GOT3 (cell line): ENCODE measurements around the gene ZBTB32.

ENCODE experiments used
- DNase-seq: peaks from one replicate; lab custom pipeline; 2025; ENCODE audit warnings: mixed read lengths; lab: John Stamatoyannopoulos, UW

The ZBTB32 gene

DNA sequence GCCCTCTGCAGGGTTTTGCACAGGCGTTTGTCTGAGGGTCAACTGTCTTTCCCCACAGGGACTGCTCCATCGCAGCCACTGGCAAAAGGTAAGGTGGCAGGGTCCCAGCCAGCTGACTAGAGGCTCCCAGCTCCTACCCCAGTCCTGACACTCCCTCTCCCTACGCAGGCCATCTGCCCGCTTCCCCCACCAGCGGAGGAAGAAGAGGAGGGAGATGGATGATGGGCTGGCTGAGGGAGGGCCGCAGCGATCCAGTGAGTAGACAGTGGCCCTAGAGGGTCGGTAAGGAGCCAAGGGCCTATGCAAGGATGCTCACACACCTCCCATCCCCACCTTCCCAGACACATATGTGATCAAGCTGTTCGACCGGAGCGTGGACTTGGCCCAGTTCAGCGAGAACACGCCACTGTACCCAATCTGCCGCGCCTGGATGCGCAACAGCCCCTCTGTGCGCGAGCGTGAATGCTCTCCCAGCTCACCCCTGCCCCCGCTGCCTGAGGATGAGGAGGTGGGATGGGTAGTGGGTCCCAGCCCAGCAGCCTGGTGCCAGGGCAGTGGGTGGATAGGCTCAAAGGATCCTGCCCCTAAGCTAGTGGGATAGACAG is 48.5 kb downstream of the ZBTB32 start:
- DNase-seq: no peak

DNA sequence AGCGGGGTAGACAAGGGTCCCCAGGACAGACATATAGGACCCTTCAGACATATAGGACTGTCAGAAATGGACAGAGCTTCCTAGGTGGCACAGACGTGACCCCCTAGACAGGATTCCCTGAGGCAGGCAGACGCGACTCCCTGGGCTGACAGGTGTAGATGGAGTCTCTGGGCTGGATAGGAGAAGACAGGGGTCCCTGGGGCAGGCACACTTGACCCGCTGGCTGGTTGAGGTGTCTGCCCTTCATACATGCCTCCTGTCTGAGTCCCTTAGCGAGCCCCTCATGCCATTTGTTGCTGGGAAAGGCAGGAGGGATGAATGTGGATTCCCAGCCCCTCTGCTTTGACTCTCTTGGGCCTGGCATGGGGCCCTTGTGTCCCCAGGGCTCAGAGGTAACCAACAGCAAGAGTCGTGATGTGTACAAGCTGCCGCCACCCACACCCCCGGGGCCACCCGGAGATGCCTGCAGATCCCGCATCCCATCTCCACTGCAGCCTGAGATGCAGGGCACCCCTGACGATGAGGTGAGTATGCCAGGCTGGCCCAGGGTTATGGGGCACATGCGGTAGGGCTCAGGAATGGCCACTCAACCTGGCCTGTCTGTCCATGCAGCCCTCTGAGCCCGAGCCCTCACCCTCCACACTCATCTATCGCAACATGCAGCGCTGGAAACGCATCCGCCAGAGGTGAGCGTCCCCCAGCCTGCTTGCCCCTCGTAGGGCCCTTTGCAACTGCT is 49.4 kb downstream of the ZBTB32 start:
- DNase-seq: no peak

DNA sequence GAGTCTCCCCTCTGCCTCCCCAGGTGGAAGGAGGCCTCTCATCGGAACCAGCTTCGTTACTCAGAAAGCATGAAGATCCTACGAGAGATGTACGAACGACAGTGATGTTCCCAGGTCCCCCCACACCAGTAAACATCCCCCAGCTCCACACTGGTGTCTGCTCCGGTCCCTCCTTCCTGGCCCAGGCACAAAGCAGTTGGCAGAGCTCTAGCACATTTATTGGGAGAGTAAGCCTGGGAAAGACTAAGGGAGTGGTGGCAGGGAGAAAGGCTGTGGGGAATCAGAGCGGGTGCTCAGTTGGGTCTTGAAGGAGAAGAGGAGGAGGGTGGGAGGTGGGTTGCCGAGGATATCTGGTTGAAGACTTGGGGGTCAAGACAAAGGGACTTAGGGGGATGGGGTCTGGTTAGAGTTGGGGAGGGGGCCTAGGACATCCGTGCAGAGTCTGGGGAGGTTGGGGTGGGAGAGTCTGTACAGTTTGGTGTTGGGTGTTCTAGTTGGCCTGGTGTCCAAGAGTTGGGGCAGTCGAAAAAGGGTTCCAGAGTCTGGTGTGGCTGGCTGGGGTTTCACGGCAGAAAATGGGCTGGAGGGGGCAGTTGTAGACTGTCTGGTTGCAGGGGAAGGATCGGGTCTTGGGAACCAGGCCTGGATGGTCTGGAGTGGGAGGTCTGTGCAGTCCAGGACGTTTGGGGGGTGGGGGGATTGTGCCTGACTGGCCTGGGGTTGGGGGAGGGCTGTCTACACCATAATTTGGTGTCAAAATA is 50.2 kb downstream of the ZBTB32 start:
- no peak for DNase-seq

DNA sequence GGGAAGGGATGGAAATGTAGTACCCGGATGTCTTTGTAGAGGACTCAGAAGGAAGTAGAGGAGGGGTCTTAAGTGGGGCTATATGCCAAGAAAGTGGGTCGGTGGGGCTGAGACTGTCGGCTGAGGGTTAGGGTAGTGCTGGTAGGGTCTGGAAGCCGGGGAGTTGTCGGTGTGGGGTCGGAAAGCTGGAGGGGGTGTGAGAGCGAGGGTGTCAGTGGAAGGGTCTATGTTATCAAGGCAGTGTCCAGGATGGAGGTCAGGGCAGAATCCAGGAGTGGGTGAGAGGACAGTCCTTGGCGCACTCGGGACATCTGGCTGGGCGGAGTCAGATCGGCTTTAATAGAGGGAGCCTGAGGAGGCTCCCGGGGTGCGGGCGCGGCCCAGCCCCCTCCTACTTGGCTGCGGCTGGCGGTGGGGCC is 50.8 kb downstream of the ZBTB32 start:
- DNase-seq: no peak

DNA sequence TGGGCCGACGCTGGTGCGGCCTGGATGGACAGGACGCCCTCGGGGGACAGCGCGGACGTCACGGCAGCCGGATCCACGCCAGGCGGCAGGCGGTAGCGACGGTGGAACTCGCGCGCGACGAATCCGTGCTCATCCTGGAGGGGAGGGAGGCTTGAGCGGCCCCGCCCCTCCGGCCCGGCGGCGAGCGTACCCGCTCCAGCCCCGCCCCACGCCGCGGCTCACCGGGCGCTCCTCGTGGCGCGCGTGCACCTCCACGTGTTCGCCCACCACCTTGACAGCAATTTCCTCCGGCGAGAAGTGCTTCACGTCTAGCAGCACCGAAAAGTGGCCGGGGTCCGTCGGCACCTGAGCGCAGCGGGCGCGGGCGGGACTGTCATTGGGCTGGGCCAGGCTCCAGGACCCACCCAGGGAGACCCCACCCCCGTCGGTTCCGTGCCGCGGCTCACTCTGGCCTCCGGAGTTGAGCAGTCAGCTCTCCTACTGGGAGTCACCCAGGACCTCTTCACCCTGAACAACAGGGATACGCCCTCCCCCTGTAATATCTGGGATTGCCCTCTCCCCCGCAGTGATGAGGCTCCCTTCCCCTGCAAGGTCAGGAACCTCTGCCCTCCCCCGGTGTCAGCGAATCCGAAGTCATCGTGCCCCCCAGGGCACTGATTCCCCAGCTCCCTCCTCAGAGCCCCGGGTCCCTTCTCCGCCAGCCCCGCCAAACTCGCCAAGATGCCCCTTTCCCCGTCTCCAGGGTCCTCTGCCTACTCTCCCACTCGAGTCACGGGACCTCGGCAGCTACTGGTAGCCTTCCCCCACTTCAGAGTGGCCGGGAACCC is 51.4 kb downstream of the ZBTB32 start:
- DNase-seq: peak; percentile 32

DNA sequence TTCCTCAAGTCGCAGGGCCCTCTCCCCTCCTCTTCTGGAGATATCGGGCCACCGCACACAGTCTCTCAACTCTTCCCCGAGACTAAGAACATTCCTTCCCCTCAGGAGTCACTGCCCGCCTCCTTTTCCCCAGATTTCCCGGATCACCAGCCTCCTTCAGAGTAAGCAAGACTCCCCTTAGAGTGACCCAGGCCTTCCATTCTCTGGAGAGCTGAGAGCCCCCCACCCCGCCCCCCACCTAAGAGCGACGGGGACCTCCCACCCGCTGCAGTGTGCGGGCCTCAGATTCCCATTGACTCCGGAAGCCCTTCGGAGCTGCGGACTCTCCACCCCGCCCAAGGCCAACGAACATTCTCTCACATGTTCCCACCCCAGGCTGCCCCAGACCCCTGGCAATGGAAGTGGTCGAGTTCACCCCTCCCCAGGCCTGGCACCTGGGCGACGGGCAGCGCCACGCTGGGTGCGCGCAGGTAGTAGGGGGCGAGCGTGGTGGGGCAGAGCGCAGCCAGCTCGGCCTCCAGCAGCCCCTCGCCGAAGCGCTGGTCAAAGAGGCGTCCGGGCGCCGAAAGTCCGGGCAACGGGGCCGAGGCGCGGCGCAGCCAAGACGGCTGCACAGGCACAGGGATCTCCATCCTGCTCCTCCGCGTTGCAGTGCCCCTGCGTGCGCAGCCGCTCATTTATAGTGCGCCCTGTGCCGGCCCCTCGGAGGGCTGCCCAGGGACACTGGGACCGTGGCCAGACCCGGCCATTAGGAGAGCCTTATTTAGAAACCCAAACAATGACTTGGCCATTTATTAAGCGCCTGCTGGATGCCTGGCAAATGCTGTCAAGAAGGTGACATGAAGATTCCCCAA is 52.2 kb downstream of the ZBTB32 start, which contains the start of gene HSPB6:
TSS of gene HSPB6 (minus strand) at position 653 of the 854 bp plus-strand sequence. CDS start at position 632, 21 bp downstream.
- DNase-seq: no peak

DNA sequence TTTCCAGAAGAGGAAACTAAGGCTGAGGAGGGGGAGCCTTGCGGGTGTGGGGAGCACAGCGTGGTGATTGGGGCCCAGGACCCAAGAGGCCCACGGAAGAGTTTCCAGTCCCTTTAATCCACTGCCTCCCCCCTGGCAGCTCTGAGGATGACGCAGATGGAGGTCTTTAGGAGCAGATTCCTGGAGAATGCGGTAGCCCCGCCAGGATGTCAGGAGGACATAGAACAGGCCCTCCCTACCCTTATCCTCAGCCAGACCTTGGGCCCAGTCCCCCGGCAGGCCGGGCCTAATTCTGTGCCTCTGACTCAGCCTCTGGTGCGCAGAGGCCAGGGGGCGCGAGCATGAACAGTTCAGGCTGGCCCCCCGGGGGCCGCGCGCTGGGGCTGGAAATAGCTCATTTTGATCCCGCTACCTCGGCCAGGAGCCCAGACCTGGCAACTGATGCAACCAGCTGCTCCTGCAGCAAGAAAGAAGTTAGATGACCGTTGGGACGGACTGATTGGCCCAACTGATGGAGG is 52.9 kb downstream of the ZBTB32 start:
- DNase-seq: peak; percentile 65

DNA sequence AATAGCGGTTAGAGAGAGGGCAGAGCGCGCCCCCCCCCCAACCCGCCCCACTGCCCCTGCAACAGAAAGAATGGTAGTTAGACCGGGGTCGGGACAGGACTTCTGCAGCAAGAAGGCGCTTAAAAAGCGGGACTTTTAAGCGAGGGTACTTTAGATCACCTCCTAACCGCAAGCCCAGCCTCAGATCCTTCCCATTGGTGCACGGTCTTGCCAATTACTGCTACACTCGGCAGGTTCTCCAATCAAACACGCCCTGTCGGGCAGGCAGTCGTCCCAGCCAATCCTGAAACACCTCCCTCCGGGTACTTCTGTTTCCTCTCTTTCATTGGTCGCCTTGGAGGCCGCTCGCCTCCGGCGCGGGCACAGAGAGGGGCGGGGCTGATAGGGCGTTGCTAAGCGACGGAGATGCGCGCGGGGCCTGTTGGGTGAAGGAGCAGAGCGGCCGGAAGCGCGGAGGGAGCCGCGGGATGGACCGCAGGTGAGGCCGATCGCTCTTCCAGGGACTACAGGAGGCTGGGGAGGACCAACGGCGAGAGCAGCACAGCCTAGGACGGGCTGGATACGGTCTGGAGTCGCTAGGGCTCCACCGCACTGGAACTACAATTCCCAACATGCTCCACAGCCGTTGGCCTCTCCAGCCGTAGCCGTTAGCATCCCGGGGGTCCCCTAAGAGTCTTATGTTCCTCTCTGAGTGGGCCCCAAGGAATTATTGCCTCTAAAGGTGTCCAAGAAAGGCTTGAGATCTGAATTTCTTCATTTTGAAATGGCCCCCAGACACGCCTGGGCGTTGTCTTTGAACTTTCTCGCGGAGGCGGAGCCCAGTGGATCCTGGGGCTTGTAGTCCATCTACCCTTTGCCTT is 53.6 kb downstream of the ZBTB32 start, which contains the start of gene PROSER3:
TSS of gene PROSER3 (plus strand) at position 428 of the 860 bp plus-strand sequence. CDS start at position 468, 40 bp downstream.
- DNase-seq: peak; percentile 94

DNA sequence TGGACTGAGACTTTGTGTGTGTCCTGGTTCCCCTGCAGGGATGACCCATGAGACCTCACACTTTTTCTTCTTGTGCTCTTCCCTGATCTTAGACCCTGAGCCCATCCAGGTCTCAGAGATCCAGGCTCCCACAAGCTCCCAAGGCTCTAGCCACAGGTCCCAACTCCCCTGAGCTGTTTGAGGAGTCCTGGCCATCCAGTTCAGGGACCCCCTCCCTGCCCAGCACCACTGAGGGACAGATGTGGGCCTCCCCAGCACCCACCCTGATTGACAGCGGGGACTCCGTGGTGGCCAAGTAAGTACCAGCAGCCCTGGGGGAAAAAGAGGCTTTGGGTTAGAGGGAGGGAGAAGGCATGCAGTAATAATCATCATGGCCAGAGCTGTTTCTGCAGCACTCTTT is 55.3 kb downstream of the ZBTB32 start:
- DNase-seq: no peak

DNA sequence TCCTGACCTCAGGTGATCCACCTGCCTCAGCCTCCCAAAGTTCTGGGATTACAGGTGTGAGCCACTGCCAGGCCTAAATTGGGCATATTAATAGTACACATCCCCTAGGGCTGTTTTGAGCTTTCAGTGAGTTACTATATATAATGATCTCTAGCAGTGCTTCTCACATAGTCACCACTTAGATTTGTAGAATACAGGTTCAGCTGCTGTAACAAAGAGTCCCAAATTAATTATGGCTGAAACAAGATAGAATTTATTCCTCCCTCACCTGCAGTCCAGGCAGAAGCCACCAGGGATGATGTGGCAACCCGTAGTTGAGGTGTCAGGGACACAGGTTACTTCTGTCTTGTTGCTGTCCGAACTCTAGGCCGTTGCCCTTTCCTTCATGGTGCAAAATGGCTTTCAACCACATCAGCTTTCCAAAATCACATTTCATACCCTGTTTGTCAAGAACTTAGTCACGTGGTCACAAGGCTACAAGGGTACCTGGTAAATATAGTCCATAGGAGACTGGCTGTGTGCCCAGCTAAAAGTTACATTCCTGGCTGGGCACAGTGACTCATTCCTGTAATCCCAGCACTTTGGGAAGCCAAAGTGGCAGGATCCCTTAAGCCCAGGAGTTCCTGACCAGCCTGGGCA is 56.5 kb downstream of the ZBTB32 start:
- DNase-seq: no peak

DNA sequence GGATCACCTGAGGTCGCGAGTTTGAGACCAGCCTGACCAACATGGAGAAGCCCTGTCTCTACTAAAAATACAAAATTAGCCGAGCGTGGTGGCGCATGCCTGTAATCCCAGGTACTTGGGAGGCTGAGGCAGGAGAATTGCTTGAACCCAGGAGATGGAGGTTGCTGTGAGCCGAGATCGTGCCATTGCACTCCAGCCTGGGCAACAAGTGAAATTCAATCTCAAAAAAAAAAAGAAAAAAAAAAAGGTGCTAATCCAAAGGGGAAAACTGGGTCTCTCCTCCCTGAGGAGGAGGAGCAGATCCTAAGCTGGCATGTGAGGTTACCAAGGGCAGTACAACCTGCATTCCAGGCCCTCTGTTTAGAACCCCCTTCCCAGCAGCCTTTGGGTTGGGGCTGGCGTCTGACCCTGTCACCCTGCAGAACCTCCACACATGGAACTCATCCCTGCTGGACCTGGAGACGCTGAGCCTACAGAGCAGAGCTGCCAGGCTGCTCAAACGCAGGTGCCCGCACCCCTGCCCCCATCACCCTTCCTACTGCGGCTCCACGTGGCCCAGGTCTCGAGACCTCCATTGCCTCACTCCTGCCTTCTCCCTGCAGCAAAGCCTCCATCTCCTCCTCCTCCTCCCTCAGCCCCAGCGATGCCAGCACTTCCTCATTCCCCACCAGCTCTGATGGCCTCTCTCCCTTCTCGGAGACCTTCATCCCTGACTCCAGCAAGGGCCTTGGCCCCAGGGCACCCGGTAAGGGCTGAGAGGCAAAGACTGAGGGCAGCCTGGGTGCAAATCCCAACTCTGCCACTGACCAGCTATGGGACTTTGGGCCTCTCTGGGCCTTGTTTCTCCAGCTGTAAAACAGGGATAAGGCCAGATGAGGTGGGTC is 60.3 kb downstream of the ZBTB32 start:
- DNase-seq: no peak
